ENCODE results near the gene PAPSS1. TPM values are rescaled to one million over a fixed set of nuclear protein-coding genes. Genes with fewer than 3 reads are reported as not detected.

Gene PAPSS1
- total and polyA plus RNA-seq, 2 of the 8 experiments (the other 6 are each of a cell fraction or from before 2014, with no cell fraction given) = 79.2 to 98.5 TPM

- Histone ChIP-seq H2BK5ac (ENCODE audit: low read depth, low read length) (no peak overlapping the region), H2BK120ac (replicated peaks; ENCODE audit: low read depth, low read length) (no peak overlapping the region), H3K27ac (ENCODE audit: low read depth, low read length) (no peak overlapping the region), H3K14ac (ENCODE audit: insufficient read length) (no peak overlapping the region), H3K56ac (replicated peaks; ENCODE audit: insufficient read length, low read depth, low read length) (no peak overlapping the region), H3K9me3 (ENCODE audit: insufficient read depth in 2 of 2, low read depth in 1 of 2, low read length in 1 of 2) (peaks cover 1 to 6% of the 10 kb centered on the region in 2 experiments), H4K20me1 (replicated peaks in 1 of 2; ENCODE audit: control insufficient read depth in 1 of 2, insufficient read depth in 2 of 2, low read length in 2 of 2) (peaks cover 0 to 4% of the 10 kb centered on the region in 2 experiments), H2AK5ac (ENCODE audit: low read depth, low read length) (no peak overlapping the region), H2BK20ac (ENCODE audit: low read length) (no peak overlapping the region), H3K4me3 (ENCODE audit: extremely low read depth in 1 of 4, insufficient read depth in 2 of 4, low read depth in 3 of 4, low read length in 4 of 4) (no peak overlapping the region), H4K5ac (ENCODE audit: insufficient read length, low read depth, low read length) (no peak overlapping the region), H3K23me2 (ENCODE audit: low read depth, low read length) (no peaks in the 10 kb centered on the region), H3K9ac (replicated peaks in 1 of 4; ENCODE audit: extremely low read depth in 1 of 4, low read depth in 3 of 4, low read length in 3 of 4) (no peak overlapping the region), H2BK12ac (ENCODE audit: low read depth, low read length) (no peak overlapping the region), H3K18ac (ENCODE audit: extremely low read depth, low read length) (no peak overlapping the region), H3K4me2 (ENCODE audit: insufficient read depth in 1 of 2, low read depth in 2 of 2, low read length in 2 of 2) (no peak overlapping the region), H3K79me2 (ENCODE audit: control insufficient read depth in 1 of 2, insufficient read depth in 2 of 2, low read length in 2 of 2) (peaks cover 0 to 96% of the 10 kb centered on the region in 2 experiments; a peak in 3 of 4 replicates), H2BK15ac (ENCODE audit: low read length) (no peak overlapping the region), H4K8ac (ENCODE audit: extremely low read depth, insufficient read depth, low read length) (no peak overlapping the region), H3K27me3 (replicated peaks in 1 of 4; ENCODE audit: control insufficient read depth in 3 of 4, extremely low read depth in 1 of 4, insufficient read depth in 3 of 4, low read length in 3 of 4) (no peaks in the 10 kb centered on the region), H3K4ac (replicated peaks; ENCODE audit: insufficient read length, low read depth, low read length) (no peak overlapping the region), H3K79me1 (ENCODE audit: low read depth, low read length) (peaks cover 9% of the 10 kb centered on the region), H3K36me3 (ENCODE audit: control insufficient read depth in 2 of 4, insufficient read depth in 4 of 4, low read length in 3 of 4) (no peaks in the 10 kb centered on the region; a peak in 1 of 8 replicates), H2AFZ (ENCODE audit: low read length) (no peak overlapping the region), H3K4me1 (replicated peaks in 1 of 4; ENCODE audit: control insufficient read depth in 3 of 4, insufficient read depth in 4 of 4, low read length in 3 of 4) (peaks cover 0 to 5% (median 2%) of the 10 kb centered on the region in 4 experiments; a peak in 4 of 7 replicates), H3K23ac (ENCODE audit: insufficient read length) (no peak overlapping the region), H4K91ac (replicated peaks; ENCODE audit: insufficient read length, low read length) (no peak overlapping the region)
- WGBS, 2 experiments (ENCODE audit: extremely low coverage in 1 of 2, insufficient coverage in 1 of 2, insufficient read length in 1 of 2, insufficient replicate concordance in 2 of 2, low coverage in 1 of 2, low lambda C conversion rate in 2 of 2, missing lambda C conversion rate in 1 of 2) = 88% methylated on average over 3 of the region's 3 CpGs; no CpG with 5 or more reads in 1 of the 2 experiments
- FAIRE-seq = no peak
- CTCF ChIA-PET (ENCODE audit: partially characterized antibody) = no interaction called here
- DNase-seq (ENCODE audit: low read depth in 1 of 2, low spot score in 2 of 2) = no peak
- POLR2A ChIA-PET (ENCODE audit: partially characterized antibody) = no interaction called here
- TF ChIP-seq GTF2F1 (IDR thresholded peaks at IDR 0.05; ENCODE audit: borderline replicate concordance, low read depth, low read length) = no peak
- TF ChIP-seq KDM4A (IDR thresholded peaks at IDR 0.05; ENCODE audit: low read depth, low read length, severe bottlenecking) = no peak
- no peak for TF ChIP-seq SP2 (IDR thresholded peaks at IDR 0.05; ENCODE audit: low read length)
- TF ChIP-seq JUN (IDR thresholded peaks at IDR 0.05; ENCODE audit: low read depth, low read length) = no peak
- no peak for TF ChIP-seq ZNF274 (IDR thresholded peaks at IDR 0.05; ENCODE audit: borderline replicate concordance, extremely low read depth, low read length)
- TF ChIP-seq CHD1 (IDR thresholded peaks at IDR 0.05; ENCODE audit: low read depth, low read length) = no peak
- no peak for TF ChIP-seq SP1 (IDR thresholded peaks at IDR 0.05; ENCODE audit: low read depth, low read length)
- TF ChIP-seq SP4 (IDR thresholded peaks at IDR 0.05; ENCODE audit: low read length) = no peak
- no peak for TF ChIP-seq POU5F1 (IDR thresholded peaks at IDR 0.05; ENCODE audit: low read depth, low read length)
- TF ChIP-seq E2F6 (IDR thresholded peaks at IDR 0.05) = no peak
- TF ChIP-seq SUZ12 (IDR thresholded peaks at IDR 0.05; ENCODE audit: low read length) = no peak
- no peak for TF ChIP-seq USF2 (IDR thresholded peaks at IDR 0.05; ENCODE audit: low read length)
- TF ChIP-seq TCF12 (IDR thresholded peaks at IDR 0.05; ENCODE audit: low read depth, low read length) = no peak
Observed at GRCh38 chr4:107711831-107712230, 8.2 kb downstream of the PAPSS1 start.

All from H1 (cell line).